NCI-H128 (cell line): ENCODE data around the gene GRAMD1B.

Experiments used
- DNase-seq: peaks from one replicate; lab custom pipeline; 2025; ENCODE audit not compliant: unreplicated experiment; lab: John Stamatoyannopoulos, UW

Gene GRAMD1B

DNA sequence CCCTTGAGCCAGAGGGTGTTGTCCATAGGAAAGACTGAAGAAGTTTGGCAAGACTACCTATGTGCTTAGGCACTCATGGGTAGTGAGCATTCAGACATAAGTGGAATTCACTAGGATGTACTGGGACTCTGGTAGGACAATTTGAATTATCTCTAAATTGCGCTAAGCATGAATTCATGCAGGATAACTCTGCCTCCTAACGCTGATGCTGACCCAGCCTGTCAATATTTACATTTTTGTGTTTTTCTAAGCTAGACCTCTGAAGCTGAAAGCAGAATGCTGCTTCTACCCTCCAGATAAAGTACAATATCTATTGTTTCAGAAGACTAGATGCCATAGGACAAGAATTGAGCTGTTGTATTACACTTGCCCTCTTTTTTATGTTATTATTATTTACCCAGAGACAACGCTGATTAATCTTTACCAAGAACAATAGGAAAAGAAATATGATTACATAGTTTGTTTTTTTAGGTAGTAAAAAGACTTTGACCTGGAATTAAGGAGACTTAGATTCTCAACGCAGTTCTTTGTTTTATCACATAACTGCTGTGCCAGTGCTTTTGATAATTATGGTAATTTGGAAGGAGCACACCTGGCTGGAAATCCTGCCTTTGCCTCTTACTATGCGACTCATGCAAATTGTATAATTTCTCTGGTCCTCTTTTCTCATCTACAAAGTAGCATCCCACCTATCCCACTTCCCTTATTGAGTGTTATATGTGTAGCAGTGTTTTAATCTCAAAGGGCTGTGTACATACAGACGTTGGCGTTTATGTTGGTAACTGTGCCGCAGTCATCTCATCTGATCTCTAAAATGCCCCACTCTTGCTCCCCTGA, 21.2 kb upstream of the GRAMD1B start:
- no peak for DNase-seq

- no peak for DNase-seq
These were observed 20.4 kb upstream of the GRAMD1B start for GRCh38 chr11:123409456-123410217.

DNA sequence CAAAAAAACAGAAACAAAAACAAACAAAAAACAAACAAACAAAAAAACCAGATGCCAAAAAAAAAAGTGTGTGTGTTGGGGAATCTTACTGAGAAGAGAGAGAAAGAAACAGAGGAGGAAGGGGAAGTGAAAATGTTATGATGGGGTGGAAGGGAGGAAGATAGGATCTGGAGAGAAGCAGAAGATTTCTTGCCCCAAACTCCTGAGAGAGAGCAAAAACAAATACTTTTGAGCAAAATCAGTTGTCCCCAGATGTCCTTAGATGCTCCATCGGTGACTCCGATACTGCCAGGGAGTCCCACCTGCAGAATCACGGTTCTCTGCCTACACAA, 19.9 kb upstream of the GRAMD1B start:
- DNase-seq, result no peak

GRCh38 chr11:123413636-123414035, 16.4 kb upstream of the GRAMD1B start:
- DNase-seq, result no peak

- no peak for DNase-seq
These were observed 13.5 kb upstream of the GRAMD1B start for GRCh38 chr11:123416566-123416965.

- DNase-seq, result no peak
These were observed 11.5 kb upstream of the GRAMD1B start for GRCh38 chr11:123418351-123419114.

DNA sequence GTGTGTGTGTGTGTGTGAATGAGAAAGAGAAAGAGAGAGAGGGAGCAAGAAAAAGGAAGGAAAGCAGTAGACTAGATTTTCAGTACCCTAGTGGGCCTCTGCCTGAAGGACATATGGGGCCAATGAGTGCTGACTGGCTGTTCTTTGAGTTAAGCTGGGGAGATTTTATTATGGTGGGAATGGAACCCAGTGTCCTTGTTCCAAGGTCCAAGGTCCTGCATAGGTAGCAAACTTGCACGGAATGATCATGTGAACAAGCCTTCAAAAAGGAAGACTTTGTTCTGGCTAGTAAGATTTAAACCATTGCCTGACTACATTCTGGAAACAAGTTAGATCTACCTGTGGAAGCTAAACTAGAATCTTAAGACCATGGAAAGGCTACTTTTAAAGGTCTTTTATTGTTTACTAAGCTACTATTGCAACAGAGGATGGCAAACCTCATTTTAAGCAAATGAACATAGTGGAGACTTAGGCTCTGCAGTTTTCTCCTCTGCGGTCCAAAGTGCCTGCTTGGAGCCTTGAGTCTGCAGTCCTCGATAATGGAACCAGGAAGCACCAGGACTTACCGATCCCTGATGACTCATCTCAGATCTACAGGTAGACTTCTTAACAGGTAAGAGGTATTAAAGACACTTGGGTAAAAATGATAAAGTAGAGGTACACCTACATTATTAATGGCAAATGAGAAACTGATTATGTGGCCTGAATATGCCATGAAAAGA, 10.2 kb upstream of the GRAMD1B start:
- no peak for DNase-seq

- DNase-seq, result no peak
These were observed 8.5 kb upstream of the GRAMD1B start for GRCh38 chr11:123421589-123421988.

DNA sequence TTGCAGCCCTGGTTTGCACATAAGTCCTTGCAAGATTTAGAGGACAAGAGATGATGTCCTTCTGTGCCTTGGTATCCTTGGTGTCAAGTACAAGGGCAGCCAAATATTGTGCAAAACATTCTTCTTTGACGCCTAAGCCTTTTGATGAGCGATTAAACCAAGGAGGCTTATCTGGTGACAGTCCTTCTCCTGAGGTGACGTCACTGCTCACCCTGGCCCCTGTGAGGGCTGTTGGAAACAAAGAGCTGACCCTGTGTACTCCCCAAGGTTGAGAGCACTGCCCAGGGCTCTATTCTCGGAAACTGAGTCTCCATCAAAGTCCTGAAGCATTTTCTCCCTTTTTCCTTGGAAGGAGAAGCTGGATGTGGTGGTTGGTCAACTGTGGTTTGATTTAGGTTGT, 4.7 kb upstream of the GRAMD1B start:
- no peak for DNase-seq

GRCh38 chr11:123426789-123427188, 3.3 kb upstream of the GRAMD1B start:
- DNase-seq, result no peak

DNA sequence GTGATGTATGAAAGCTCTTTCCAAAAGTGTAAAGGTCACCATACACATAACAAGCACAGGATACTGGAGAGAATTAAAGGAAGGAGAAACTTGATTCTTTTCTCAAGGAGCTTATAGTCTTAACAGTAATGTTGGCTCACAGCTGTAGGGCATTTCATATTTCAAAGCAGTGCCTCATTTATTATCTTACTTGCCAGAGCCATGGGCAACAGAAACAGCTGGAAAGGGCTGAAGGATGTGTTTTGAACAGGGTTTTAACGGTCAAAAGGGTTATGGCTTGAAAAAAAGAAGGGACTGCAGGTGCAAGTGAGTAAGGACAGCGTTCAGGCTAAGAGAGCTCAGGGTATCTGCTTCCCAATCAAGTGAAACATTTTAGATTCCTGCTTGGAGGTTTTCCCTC, 2.7 kb upstream of the GRAMD1B start:
- no peak for DNase-seq

- DNase-seq, result no peak
These were observed 1.9 kb upstream of the GRAMD1B start for GRCh38 chr11:123428116-123428715.

DNA sequence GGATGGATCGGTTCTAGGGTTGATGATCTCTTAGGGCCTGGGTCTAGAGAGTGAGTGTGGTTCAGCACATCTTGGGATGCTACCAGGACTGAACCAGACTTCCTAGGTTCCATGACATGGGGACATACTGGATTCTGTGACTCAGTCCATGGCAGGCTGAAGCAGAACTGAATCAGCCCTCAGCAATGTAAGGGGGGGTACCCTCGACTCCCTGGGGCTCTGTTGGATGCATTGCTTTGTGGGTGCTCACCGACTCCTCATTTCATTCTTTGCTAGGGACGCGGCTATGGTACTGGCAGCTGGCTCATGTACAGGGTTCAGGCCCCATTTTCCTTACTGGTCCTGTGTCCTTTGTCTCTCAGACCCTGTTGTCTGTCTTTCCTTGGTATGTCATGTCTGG, 733 bp upstream of the GRAMD1B start:
- DNase-seq, result no peak

- DNase-seq, result no peak
These were observed 840 bp downstream of the GRAMD1B start for GRCh38 chr11:123430721-123431497.

DNA sequence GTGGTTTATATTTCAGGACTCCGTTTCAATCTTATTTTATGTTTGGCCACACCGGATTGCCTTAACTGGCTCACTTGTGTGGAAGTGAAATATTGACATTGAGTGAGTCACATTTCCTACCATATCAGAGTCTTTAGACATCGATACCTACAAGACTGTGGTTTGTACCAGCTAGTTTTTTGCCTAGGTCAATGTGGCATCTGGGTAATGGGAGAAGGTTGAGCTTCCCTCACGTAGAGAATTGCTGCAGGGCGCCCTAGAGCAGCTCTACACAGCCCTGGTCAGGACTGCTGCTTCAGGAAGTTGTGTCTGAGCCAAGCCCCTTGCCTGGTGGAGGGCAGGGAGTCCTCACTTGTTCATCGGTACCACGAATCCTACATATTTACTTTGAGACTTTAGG, 1.6 kb downstream of the GRAMD1B start:
- no peak for DNase-seq

GRCh38 chr11:123434262-123434661, 4.2 kb downstream of the GRAMD1B start:
- no peak for DNase-seq

DNA sequence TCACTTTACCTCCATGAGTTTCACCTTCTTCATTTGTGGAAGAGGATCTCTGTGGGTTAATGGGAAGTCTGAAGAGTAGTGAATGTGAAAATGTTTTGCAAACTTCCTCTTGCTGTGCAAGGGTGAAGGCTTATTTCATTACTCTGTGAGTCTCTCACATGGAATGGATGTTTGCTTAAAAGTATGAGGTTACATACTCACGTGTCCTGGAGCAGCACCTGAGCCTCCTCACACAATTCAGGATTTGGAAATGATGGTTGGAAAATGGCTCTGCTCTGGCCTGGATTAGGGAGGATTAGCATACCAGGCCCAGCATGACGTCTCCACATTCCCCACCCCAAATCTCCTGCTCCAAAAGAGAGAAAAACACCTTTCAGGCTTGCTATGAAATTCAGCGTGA, 4.8 kb downstream of the GRAMD1B start:
- no peak for DNase-seq

DNA sequence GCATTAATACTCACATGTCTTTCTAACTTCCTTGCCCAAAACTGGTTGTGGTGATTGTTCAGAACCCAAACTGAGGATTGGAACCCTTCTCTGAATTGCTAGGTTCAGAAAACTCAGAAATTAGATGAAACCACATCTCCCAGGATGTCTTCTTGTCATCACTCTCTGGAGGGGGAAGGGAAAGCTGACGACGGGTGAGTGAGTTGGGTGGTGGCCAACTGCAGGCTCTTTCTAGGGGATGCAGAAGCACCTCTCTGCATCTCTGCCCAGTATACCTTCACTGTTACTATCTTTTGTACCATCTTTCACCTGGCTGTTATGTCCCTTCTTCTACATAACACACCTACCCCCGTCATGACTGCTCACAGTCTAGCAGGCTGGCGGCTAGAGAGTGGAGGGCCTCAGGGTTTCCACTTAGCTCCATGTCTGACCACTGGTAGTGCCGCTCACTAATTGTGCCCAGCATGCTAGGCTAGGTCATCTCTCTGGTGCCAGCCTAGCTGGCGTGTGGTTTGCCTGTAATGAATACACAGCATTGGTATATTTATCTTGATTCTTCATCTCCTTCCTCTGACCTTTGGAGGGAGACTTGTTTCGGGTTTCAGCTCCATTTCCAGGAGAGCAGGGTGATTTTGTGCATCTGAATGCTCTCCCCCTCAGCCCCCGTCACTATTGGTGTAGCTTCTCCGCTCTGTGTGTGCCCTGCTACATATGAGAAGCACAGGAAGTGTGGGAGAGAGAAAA, 7.3 kb downstream of the GRAMD1B start:
- DNase-seq, result no peak

DNA sequence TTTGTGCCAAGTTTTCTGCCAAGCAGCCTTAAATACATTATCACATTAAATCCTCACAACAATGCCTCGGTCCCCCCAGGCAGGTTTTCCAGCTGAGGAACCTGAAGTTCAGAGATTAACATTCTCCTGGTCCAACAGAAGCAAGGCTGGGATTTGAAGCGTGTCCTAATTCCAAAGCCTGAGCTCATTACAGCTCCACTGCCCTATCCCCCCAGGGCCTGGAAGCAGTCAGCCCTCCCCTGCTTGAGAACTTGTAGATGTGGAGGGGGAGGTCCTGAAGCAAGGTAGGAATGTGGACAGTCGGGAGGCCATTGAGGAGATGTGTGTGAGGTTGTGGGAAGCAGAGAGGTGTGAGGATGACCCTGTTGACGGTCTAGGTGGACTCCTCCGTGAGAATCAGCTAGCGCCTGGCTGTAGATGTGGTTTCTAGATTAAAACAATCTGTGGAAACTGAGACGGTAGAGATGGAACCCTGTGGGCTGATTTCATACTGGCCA, 8.1 kb downstream of the GRAMD1B start:
- no peak for DNase-seq
